Measurements from ENCODE around the gene MRPL40.
A peak's percentile ranks its signal among the peaks of the same experiment; 100 is the strongest.
"Not testable (repeated sequence)": the region's sequence is repeated elsewhere in the genome, so short reads cannot be mapped to it uniquely, and the experiment has no call there.

MRPL40 gene

DNA sequence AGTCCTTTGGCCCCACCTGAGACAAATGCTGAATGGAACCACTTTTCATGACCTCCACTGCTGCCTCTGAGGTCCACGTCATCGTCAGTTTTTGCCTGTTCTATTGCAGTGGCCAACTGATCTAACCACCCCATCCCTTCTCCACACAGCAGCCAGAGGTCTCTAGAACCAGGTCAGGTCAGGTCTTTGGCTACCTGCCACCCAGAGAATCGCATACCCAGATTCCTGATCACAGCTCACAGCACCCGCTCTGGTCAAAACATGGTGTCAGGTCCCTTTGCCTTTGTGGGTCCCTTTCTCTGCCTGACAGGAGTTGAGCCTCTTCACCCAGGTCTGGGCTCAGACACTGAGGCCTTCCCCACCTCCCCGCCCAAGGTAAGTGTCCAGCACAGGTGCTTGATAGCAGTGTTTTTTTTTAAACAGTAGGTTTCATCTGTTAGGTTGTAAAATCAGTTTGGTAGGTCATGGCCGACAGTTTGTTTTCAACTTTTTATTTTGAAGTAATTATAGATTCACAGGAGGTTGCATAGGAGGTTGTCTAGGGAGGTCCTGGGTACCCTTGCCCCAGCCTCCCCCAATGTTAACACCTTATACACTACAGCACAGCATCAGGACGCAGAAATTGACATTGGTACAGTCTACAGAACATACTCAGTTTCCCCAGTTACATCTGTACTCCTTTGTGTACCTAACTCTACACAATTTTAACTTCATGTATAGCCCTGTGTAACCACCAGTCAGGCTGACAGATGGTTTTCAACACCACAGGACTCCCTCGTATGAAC is 8.3 kb downstream of the MRPL40 start:
- no peak for TF ChIP-seq Cebpa-rat (IDR thresholded peaks at IDR 0.05)
- H3K36me3 ChIP-seq: peaks cover 63 to 99% (median 74%) of the 10 kb centered on the region in 11 experiments
- H3K4me3 ChIP-seq: no peak overlapping the region
- H3K9ac ChIP-seq: no peak overlapping the region
- no peak overlapping the region for H3K27ac ChIP-seq
- peaks cover 39 to 98% (median 63%) of the 10 kb centered on the region in 11 experiments; a peak in 21 of 22 replicates for H4K20me1 ChIP-seq
- H3K27me3 ChIP-seq: no peaks in the 10 kb centered on the region
- H3K4me1 ChIP-seq: peaks cover 20 to 43% (median 29%) of the 10 kb centered on the region in 10 experiments
- no peaks in the 10 kb centered on the region for H3K9me3 ChIP-seq (replicated peaks in 1 of 11)
- H3K4me2 ChIP-seq: no peak overlapping the region

DNA sequence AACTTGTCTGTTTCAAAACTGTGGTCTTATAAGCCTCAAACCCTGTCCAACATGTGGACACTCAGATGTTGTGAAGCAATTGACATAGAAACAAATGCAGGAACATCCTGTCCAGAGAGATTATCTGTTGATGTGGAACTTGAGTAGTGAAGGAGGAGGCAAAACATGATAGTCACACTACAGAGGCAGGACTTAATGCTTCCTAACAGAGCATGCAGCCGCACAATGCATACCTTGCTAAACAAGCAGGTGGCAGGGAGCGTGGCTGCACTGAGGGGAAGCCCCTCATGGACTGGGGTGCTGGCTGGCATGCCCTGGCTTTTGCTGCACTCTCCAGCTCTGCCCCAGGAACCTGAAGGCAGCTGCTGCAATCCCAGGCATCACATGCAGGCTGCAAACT is 9.8 kb downstream of the MRPL40 start:
- peaks cover 50 to 93% (median 65%) of the 10 kb centered on the region in 11 experiments for H3K36me3 ChIP-seq
- no peak overlapping the region for H3K4me3 ChIP-seq
- no peak overlapping the region for H3K27ac ChIP-seq
- H3K4me2 ChIP-seq: no peak overlapping the region
- H4K20me1 ChIP-seq: peaks cover 39 to 97% (median 67%) of the 10 kb centered on the region in 11 experiments; a peak in 21 of 22 replicates
- no peaks in the 10 kb centered on the region for H3K9me3 ChIP-seq (replicated peaks in 1 of 11)
- no peaks in the 10 kb centered on the region for H3K27me3 ChIP-seq
- H3K9ac ChIP-seq: no peak overlapping the region
- no peak for TF ChIP-seq Cebpa-rat (IDR thresholded peaks at IDR 0.05)
- peaks cover 17 to 47% (median 29%) of the 10 kb centered on the region in 10 experiments for H3K4me1 ChIP-seq

- no peak overlapping the region for H3K27ac ChIP-seq
- H4K20me1 ChIP-seq: peaks cover 39 to 84% (median 67%) of the 10 kb centered on the region in 11 experiments; a peak in 21 of 22 replicates
- H3K36me3 ChIP-seq: peaks cover 49 to 78% (median 62%) of the 10 kb centered on the region in 11 experiments
- no peaks in the 10 kb centered on the region for H3K9me3 ChIP-seq (replicated peaks in 1 of 11)
- TF ChIP-seq Cebpa-rat (IDR thresholded peaks at IDR 0.05): no peak
- H3K4me1 ChIP-seq: peaks cover 24 to 39% (median 28%) of the 10 kb centered on the region in 10 experiments
- peak overlapping the region in 1 of 11 experiments; percentile 21; a peak in 1 of 22 replicates for H3K9ac ChIP-seq
- H3K27me3 ChIP-seq: no peaks in the 10 kb centered on the region
- no peak overlapping the region for H3K4me2 ChIP-seq
- no peak overlapping the region for H3K4me3 ChIP-seq
Measured at GRCh38 chr22:19443544-19444211, 11.3 kb downstream of the MRPL40 start.

DNA sequence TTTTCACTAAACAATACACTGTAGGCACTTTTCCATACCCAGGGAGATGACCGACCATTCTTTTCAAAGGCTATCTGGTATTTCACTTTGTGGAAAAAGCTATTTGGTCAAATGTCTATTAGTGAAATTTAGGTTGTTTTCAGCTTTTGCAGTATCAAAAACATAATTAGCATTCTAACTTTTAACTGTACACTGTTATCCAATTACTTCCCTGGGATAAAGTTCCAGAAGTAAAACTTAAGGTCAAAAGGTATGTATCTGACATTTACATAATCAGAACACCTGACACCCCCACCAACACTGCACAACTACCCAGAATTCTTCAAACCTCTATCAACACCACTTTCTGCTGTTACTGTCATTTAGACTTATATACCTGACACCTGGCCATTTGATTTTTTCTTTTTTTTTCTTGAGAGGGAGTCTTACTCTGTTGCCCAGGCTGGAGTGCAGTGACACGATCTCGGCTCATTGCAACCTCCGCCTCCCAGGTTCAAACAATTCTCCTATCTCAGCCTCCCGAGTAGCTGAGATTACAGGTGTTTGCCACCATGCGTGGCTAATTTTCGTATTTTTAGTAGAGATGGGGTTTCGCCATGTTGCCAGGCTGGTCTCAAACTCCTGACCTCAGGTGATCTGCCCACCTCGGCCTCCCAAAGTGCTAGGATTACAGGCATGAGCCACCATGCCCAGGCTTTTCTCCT is 13.1 kb downstream of the MRPL40 start:
- Histone ChIP-seq H3K4me2 (peak overlapping the region; percentile 80 to 99 (median 96); a peak in 20 of 22 replicates), H3K9ac (peak overlapping the region in 4 of 11 experiments; percentile 18 to 96 (median 59); a peak in 4 of 22 replicates), H4K20me1 (peaks cover 39 to 66% (median 64%) of the 10 kb centered on the region in 11 experiments; a peak in 21 of 22 replicates)

DNA sequence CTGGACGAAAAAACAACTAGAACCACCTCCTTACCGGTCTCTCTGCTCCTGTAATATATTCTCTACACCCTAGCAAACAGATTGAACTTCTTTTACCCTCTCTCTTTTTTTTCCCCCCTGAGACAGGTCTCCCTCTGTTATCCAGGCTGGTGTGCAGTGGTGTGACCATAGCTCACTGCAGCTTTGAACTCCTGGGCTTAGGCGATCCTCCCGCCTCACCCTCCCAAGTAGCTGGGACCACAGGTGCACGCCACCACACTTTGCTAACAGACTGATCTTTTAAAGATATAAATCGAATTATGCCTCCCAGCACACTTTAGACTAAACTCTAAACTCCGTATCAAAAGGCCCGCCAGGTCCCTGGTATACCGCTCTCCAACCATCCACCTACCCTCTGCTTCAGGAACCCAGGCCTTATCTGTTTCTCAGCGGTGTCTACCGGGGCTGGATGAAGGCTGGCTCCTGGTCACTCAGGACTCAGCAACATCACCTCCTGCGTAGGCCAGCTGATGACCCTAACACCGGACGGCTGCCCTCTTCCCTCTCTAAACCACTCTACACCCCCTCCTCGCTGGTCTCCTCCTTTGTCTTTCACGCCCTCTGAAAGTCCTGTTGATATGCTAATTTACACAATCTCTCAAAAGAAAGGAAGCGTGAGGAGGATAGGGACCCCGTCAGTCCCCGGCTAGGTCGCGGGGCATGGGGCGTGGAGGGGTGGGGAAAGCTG is 14.4 kb downstream of the MRPL40 start:
- Histone ChIP-seq H3K36me3 (peaks cover 48 to 78% (median 60%) of the 10 kb centered on the region in 11 experiments), H3K9ac (peak overlapping the region; percentile 88 to 97 (median 95)), H3K27ac (peak overlapping the region; percentile 79 to 94 (median 92)), H3K27me3 (no peaks in the 10 kb centered on the region), H3K4me1 (peaks cover 32 to 38% (median 34%) of the 10 kb centered on the region in 10 experiments), H4K20me1 (peaks cover 31 to 60% (median 51%) of the 10 kb centered on the region in 11 experiments; a peak in 21 of 22 replicates), H3K4me2 (peak overlapping the region; percentile 80 to 99 (median 96)), H3K4me3 (peak overlapping the region; percentile 84 to 98 (median 94)), H3K9me3 (replicated peaks in 1 of 11) (no peaks in the 10 kb centered on the region)
- no peak for TF ChIP-seq Cebpa-rat (IDR thresholded peaks at IDR 0.05)

More for the DNA sequence above, 13.1 kb downstream of the MRPL40 start:
- H3K4me1 ChIP-seq: peaks cover 32 to 38% (median 34%) of the 10 kb centered on the region in 10 experiments
- H3K9me3 ChIP-seq (replicated peaks in 1 of 11); H3K27me3 ChIP-seq; H3K27ac ChIP-seq: not testable (repeated sequence)
- 0 out of 20 replicates have a peak overlapping the region, but pooled peaks of 4 of the 10 experiments have one; percentile 3 to 97 (median 94) for H3K4me3 ChIP-seq
- peaks cover 48 to 78% (median 58%) of the 10 kb centered on the region in 11 experiments for H3K36me3 ChIP-seq

- Histone ChIP-seq H4K20me1 (peaks cover 24 to 53% (median 45%) of the 10 kb centered on the region in 11 experiments; a peak in 21 of 22 replicates), H3K27ac (peak within 1 kb of the TSS; percentile 79 to 94 (median 92)), H3K4me3 (peak within 1 kb of the TSS; percentile 84 to 98 (median 94)), H3K36me3 (peaks cover 48 to 78% (median 60%) of the 10 kb centered on the region in 11 experiments), H3K9me3 (replicated peaks in 1 of 11) (no peaks in the 10 kb centered on the region), H3K4me2 (peak within 1 kb of the TSS; percentile 80 to 99 (median 96)), H3K27me3 (no peaks in the 10 kb centered on the region), H3K9ac (peak within 1 kb of the TSS; percentile 88 to 97 (median 95)), H3K4me1 (peaks cover 32 to 38% (median 34%) of the 10 kb centered on the region in 10 experiments)
- no peak for TF ChIP-seq Cebpa-rat (IDR thresholded peaks at IDR 0.05)
Measured at GRCh38 chr22:19447330-19448075, 15.2 kb downstream of the MRPL40 start, which contains the start of gene C22orf39. TSS of gene C22orf39 (minus strand) at chr22:19447711. CDS start at chr22:19447688, 23 bp downstream.

- Histone ChIP-seq H3K4me2 (peak overlapping the region; percentile 80 to 99 (median 93)), H3K9ac (peak overlapping the region; percentile 88 to 97 (median 95)), H3K4me1 (peaks cover 32 to 38% (median 34%) of the 10 kb centered on the region in 10 experiments), H3K36me3 (peaks cover 48 to 78% (median 60%) of the 10 kb centered on the region in 11 experiments), H3K27me3 (no peaks in the 10 kb centered on the region), H4K20me1 (peaks cover 18 to 47% (median 38%) of the 10 kb centered on the region in 11 experiments; a peak in 21 of 22 replicates), H3K9me3 (replicated peaks in 1 of 11) (no peaks in the 10 kb centered on the region), H3K27ac (peak overlapping the region; percentile 79 to 94 (median 92); a peak in 21 of 22 replicates), H3K4me3 (peak overlapping the region; percentile 84 to 98 (median 94))
- no peak for TF ChIP-seq Cebpa-rat (IDR thresholded peaks at IDR 0.05)
Measured at GRCh38 chr22:19448076-19448607, 15.8 kb downstream of the MRPL40 start.

Measured in BLaER1 treated with 17β-estradiol and CSF1 and Interleukin-3, amounts not matched to agents 10 nM and 100 nM (cell line).